ENCODE measurements around the gene PTBP2.
"Not testable (repeated sequence)": the region's sequence is repeated elsewhere in the genome, so short reads cannot be mapped to it uniquely, and the experiment has no call there.

Gene PTBP2

DNA sequence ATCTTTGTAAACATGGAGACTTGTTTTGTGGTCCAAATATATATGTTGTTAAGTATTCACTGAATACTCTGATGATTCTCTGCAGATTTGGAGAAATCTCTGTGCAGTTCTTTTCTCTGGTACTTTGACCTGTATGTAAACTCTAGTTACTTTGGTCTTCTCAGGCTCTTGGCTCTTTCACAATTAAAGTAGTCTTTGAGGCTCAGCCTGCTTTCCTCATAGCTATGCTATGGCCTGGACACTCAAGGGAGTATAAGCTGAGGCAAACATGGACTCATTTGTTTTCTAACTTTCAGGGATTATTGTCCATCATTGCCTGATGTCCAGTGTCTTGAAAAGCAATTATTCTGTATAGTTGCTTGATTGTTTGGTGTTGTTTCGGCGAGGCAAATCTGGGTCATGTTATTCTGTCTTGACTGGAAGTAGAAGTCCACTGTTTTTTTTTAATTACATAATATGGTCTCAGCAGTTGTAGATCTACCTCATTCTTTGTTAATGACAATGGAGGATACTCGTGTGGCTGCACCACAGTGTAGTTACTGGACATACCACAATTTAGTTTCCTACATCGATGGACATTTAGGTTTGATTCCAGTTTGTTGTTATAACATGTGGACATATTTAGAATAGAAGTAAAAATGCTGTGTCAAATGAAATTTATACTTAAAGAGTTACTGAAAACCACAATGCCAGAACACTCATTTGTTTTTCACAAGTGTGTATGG lies 9.2 kb downstream of the PTBP2 start:
- no peak for DNase-seq (ENCODE audit: low spot score)
- no peak for FAIRE-seq

DNA sequence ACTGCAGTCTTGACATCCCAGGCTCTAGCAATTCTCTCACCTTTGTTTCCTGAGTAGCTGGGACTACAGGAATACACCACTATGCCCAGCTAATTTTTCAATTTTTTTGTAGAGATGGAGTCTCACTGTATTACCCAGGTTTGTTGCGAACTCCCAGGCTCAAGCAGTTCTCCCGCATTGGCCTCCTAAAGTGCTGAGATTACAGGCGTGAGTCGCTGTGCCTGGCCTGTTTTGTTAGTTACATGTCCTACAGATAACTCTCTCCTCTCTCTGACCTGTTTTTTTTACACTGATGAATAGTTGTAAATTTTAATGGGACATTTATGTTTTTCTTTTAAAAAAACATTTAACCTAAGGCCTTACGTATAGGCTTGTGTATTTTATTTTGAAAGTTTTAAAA lies 19.8 kb downstream of the PTBP2 start:
- DNase-seq (ENCODE audit: low spot score) (no peak), FAIRE-seq (no peak)

DNA sequence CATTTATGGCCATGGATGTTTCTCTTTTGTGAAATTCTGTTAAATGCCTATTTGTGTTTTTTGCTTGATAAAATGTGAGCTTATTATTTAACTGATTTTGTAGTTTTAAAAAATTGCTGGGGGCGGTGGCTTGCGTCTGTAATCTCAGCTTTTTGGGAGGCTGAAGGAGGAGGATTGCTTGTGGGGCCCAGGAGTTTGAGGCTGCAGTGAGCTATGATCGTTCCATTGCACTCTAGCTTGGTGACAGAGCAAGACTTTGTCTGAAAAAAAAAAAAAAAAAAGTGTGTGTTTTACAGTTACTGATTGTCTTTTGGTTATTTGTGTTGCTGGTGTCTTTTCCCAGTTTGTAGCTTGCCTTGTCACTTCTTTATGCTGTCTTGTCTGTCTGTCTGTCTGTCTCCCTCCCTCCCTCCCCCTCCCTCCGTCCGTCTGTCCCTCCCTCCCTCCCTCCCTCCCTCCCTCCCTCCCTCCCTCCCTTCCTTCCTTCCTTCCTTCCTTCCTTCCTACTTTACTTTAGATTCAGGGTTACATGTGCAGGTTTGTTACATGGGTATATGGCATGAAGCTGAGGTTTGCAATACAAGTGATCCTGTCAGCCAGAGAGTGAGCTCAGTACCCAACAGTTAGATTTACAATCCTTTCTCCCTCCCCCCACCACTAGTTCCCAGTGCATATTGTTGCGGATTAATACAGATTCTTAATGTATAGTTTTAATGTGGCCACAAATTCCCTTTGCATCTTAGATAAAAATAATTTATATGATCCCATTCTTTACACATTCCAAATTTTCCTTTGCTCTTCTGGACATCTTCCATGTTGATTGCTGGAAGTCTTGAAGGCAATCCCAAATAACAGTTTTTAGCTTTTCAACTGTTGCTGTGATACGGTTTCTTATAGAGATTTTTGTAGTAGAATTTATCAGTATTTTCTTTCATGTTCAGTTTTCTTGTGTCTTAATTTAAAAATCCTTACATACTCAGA lies 25.1 kb downstream of the PTBP2 start:
- no peak for FAIRE-seq

DNA sequence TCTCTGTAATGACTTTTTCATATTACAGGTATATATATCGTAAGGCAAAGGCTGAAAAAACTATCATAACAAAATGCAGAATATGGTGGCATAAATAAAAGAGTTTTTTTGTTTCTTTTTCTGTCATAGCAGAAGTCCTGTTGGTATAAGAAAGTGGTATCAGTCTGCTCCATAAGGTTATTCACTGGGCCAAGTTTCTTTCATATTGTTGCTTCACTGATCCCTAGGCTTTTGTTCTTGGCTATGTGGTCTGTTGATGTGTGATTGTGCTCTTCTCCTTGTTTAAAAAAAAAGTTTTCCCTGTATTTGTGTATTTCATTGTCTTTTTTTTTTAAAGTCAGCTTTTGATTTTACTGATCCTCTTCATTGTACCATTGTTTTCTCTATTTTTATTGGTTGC lies 26.0 kb downstream of the PTBP2 start:
- DNase-seq (ENCODE audit: low spot score) (no peak), FAIRE-seq (no peak)

More for the DNA sequence above, 25.1 kb downstream of the PTBP2 start:
- DNase-seq (ENCODE audit: low spot score), result no peak

DNA sequence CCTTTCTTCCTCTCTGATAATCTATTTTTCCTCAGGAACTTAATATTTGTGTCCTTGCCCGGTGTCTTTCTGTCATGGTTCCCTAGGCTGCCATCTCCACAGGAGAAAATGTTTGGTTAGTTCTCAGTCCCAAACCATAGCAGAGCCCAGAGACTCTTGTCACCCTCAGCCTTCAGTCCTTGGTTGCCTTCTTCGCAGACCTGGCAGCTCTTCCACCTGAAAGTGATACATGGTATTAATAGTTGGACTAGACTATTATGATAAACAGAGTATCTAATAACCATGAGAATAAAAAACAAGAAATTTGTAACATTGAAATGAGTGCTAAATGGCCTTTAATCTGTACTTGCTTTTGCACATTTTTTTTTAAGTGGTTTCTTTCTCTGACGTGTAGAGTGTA lies 26.5 kb downstream of the PTBP2 start:
- DNase-seq (ENCODE audit: low spot score) (no peak), FAIRE-seq (no peak)

DNA sequence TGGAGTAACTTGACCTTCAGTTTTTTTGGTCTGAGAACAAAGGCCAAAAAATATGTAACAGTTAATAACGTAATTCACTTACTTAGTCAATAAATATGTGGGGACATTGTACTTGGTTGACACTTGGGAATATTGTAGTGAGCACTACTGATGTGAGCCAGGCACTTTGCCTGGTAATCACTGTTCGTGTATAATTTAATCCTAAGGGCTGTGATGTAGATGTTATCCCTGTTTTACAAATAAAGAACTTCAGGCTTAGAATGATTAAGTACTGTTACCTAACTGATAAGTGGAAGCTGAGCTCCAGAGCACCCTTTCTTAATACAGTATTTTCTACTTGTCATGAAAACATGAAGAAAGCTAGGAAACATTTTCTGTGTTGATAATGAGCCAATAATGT lies 28.0 kb downstream of the PTBP2 start:
- FAIRE-seq (no peak), DNase-seq (ENCODE audit: low spot score) (no peak)

DNA sequence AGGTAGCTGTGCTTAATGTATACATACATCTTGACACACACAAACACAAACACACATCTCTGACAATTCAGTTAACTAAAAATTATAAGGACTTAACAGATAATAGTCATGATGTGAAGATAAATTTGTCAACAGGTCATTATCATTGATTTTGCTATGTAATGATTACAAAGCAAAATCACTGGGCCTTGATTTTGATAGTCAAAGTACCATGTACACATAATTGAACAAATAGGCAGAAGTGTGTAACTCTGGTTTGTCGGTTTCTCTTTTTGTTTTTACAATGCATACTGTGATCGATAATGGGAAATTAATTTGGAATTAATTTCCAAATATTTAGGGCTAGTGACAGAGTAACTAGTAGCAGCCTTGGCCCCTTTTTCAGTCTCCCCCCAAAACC lies 30.8 kb downstream of the PTBP2 start:
- no peak for DNase-seq (ENCODE audit: low spot score)
- no peak for FAIRE-seq

DNA sequence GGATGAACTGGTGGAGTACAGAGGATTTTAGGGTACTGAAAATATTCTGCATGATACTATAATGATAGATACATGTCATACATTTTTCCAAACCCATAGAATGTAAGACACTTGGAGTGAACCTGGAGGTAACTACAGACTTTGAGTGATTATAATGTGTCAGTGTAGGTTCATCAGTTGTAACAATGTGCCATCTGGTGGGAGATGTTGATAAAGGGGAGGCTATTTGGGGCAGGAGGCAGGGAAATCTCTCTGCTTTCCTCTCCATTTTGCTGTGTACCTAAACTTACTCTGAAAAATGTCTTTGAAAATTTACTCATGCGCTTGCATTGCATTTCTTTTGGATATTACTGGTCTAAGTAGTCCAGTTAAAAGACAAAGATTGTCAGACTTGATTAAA lies 35.2 kb downstream of the PTBP2 start:
- no peak for DNase-seq (ENCODE audit: low spot score)
- no peak for FAIRE-seq

DNA sequence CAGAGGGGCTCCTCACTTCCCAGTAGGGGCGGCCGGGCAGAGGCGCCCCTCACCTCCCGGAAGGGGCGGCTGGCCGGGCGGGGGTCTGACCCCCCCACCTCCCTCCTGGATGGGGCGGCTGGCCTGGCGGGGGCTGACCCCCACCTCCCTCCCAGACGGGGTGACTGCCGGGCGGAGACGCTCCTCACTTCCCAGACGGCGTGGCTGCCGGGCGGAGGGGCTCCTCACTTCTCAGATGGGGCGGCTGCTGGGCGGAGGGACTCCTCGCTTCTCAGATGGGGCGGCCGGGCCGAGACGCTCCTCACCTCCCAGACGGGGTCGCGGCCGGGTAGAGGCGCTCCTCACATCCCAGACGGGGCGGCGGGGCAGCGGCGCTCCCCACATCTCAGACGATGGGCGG lies 41.0 kb downstream of the PTBP2 start:
- FAIRE-seq; DNase-seq (ENCODE audit: low spot score): not testable (repeated sequence)

DNA sequence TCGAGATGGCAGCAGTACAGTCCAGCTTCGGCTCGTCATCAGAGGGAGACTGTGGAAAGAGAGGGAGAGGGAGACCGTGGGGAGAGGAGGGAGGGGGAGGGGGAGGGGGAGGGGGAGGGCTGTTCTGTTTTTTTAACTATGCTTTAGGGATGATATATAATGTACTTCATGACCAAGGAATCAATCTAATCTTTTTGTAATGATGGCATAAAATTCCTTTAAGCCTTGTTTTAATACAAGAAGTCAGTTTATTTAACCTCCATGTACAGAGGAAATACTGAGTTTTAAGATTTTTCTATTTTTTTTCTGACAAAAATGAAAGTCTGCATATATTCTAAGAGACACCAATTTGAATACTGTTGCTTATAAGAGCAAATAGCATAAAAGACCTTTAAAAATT lies 41.9 kb downstream of the PTBP2 start:
- DNase-seq (ENCODE audit: low spot score), result no peak
- FAIRE-seq, result no peak

DNA sequence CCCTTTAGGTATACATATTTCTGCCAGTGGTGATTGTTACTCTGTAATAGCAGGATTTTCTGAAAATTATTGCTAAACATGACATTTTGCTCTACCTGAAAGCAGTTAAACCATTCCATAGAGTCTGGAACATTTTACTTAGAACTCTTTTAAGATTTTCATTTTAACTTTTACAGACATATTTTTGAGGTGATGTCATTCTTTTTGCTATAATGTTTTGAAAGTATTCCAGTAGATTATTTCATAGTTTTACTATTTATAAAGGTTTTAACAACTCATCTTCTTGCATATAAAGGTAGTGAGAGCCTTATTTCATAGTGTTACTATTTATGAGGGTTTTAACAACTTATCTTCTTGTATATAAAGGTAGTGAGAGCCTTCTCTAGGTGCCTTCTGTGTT lies 42.9 kb downstream of the PTBP2 start:
- no peak for DNase-seq (ENCODE audit: low spot score)
- FAIRE-seq, result no peak

DNA sequence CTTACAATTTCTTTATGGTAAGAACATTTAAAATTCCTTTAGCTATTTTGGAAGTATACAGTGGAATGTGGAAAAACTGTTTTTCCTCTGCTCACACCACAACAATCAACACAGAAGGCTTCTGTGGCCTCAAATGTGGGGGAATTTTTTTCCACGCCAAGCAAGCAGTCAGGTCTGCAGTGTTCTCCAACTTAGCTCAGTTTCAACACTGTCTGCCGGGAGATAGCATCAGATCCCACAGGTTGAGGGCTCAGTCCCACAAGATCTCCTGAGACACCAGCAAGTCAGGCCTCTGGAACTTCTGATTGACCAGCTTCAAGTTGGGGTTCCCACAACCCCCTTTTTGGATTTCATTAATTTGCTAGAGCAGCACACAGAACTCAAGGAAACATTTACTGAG lies 50.3 kb downstream of the PTBP2 start:
- DNase-seq (ENCODE audit: low spot score), result no peak
- FAIRE-seq, result no peak

DNA sequence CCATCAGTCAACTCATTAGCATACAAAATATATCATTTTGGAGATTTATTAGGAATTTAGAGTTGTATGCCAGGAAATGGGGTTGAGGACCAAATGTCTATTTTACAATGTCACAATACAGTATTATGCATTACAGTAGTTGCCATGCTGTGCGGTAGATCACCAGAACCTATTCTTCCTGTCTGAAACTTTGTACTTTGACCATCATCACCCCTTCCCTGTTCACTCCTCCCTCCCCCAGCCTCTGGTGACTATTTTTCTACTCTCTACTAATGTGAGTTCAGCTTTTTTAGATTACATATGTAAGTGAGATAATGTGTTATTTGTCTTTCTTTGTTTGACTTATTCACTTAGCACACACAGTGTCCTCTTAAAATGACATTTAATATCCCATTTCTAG lies 50.8 kb downstream of the PTBP2 start:
- DNase-seq (ENCODE audit: low spot score), result no peak
- no peak for FAIRE-seq

DNA sequence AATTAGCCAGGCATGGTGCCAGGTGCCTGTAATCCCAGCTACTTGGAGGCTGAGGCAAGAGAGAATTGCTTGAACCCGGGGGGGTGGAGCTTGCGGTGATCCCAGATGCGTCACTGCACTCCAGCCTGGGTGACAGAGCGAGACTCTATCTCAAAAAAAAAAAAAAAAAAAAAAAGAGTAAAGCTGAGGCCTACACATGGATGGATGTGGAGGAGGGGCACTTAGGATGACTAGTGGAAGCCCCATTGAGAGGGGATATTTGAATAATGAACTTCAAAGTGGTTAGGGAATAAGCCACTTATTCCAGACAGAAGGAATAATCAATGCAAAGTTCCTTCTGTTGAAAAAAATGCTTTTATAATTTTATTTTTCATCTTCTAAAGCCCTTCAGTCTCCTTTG lies 51.4 kb downstream of the PTBP2 start:
- DNase-seq (ENCODE audit: low spot score), result no peak
- FAIRE-seq, result no peak

DNA sequence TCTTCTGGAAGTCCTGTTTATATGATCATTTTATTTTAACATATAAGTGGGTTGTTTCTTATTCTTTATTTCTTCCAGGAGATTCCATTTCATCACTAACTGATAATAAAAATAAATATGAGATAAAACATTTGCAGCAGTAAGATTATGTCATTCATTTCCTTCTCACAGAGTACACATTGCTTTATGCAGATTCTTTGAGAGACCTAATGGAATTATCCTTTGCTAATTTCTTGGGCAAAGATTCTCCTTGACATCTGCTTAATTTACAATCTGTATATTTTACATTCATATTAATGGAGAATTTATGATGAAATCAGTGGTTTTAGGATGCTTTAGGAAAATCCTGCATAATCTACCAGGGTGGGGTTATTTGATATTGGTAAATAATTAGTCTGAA lies 60.6 kb downstream of the PTBP2 start:
- FAIRE-seq (no peak), DNase-seq (ENCODE audit: low spot score) (no peak)

DNA sequence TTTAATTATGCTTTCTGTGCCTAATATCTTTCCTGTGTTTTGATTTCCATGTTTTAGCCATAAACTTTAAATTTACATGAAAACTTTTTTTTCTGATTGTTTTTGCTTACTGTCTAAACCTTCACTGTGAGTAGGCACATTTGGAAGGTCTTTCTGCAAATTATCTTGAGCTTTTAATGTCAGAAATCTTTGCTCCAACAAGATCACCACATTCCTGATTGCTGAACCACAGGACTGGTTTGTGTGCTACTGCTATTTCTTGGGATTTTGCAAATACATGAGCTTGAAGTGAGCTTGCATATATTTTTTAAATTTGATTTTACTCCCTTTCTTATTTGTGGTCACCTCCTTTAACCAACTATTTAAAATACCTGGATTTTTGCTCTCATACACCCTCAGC lies 61.3 kb downstream of the PTBP2 start:
- FAIRE-seq (no peak), DNase-seq (ENCODE audit: low spot score) (no peak)

DNA sequence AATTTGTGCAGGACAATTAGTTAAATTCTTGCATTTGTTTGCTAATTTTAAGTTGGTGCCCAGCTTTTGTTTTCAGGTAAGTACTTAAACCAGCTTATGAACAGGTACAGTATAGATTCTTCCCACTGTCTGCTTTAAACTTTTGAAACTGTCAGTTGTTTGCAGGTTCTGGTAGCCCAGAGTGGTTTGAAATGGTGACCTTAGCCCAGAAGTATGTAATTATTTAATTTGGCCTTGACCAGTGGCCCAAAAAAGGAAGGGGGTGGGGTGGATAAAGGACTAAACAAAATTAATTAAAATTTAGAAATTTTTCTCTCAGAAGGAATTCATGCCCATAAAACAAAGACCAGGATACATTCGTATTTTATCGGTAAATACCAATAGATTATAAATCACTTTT lies 69.0 kb downstream of the PTBP2 start:
- FAIRE-seq (no peak), DNase-seq (ENCODE audit: low spot score) (no peak)

DNA sequence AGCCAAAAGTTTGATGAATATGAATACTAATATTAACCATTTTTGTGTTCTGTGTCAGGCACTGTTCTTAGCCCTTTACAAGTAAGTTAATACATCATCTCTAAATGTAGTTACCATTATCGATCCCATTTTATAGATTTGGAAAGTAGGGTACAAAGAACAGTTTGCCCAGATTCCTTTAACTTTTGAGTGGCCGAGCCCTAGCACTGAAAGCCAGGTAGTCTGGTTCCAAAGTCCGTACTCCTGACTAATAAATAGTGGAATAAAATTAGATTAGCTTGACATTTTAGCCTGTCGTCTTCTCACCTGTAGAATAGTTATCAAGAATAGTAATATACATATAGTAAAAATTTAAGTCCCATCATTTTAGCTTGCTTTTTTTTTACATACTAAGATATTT lies 70.6 kb downstream of the PTBP2 start:
- FAIRE-seq (no peak), DNase-seq (ENCODE audit: low spot score) (no peak)

DNA sequence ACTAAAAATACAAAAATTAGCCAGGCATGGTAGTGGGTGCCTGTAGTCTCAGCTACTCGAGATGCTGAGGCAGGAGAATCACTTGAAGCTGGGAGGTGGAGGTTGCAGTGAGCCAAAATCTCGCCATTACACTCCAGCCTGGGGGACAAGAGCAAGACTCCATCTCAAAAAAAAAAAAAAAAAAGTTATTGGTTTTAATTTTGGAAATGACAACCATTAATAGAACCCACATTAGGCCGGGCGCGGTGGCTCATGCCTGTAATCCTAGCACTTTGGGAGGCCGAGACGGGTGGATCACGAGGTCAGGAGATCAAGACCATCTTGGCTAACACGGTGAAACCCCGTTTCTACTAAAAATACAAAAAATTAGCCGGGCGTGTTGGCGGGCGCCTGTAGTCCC lies 80.1 kb downstream of the PTBP2 start:
- FAIRE-seq; DNase-seq (ENCODE audit: low spot score): not testable (repeated sequence)

DNA sequence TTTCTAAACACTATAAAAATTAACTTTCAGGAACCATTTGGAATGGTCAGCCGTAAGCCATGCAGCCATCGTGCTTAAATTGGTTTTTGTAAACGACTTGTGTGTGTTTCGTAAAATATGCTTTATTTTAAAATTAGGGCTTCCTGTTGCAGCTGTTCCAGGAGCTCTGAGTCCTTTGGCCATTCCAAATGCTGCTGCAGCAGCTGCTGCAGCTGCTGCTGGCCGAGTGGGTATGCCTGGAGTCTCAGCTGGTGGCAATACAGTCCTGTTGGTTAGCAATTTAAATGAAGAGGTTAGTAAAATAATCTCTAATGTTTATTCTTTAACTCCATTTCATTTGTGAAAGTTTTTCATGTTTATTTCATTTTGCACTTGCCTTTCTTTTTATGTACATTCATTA lies 83.1 kb downstream of the PTBP2 start:
- FAIRE-seq (no peak), DNase-seq (ENCODE audit: low spot score) (no peak)

DNA sequence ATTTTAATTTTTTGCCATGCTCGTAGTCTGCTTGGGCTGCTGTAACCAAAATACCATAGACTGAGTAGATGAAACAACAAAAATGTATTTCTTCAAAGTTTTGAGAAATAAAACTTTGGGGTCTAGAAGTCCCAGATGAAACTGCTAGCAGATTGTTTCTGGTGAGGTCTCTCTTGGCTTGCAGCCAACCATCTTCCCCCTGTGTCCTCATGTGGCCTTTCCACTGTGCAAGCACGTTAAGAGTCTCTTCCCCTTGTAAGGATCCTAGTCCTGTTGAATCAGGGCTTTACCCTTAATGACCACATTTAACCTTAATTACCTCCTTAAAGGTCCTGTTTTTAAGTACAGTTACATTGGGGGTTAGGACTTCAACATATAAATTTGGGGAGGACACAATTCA lies 86.6 kb downstream of the PTBP2 start:
- FAIRE-seq (no peak), DNase-seq (ENCODE audit: low spot score) (no peak)

DNA sequence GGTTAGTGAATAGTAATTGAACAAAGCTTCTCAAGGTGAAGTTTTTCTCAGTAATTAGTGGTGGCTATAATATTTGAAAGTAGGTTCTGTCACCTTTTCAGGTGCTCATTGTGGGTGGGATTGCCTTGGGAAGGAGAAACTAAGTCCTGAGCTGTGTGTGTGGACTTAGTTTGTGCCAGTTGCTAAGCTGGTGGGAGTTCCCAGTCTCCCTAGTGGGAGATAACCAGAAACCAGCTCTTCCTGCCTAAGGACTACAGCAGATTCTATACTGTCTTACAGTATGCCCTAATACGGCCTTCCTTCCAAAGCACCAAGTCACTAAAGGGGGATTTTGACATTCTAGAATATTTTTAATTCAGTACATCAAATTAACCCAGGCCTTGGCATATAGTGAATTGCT lies 94.3 kb downstream of the PTBP2 start:
- no peak for FAIRE-seq
- no peak for DNase-seq (ENCODE audit: low spot score)

DNA sequence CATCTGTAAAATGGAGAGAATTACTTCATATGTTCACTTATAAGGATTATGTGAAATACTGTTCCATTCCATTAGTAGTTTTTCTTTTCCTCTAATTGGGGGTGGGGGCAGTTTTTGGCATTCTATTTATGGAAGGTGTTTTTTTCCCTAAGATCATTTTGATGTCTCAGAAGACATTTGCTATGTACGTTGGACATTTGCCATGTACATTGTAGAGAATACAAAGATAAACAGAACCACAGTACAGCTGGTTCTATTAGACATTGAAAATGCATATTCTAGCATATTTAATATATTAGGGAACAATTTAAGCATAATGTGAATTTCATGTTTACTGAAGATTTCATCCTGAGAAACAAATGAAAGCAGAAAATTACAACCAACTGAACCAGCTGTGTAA lies 98.5 kb downstream of the PTBP2 start:
- DNase-seq (ENCODE audit: low spot score), result no peak
- no peak for FAIRE-seq

All from urothelium cell line (cell line).